Stimulated activated CD4-positive, alpha-beta T cell treated with anti-CD3 and anti-CD28 coated beads, Interleukin-2, amount 100 ng/mL, for 4 hours (primary cell): ENCODE results near the gene SVBP.
"Not testable (repeated sequence)": the region's sequence is repeated elsewhere in the genome, so short reads cannot be mapped to it uniquely, and the experiment has no call there.

Experiments used
- DNase-seq: peaks from one replicate; pipeline ENCODE4 v3.0.0-alpha.2; 2020; ENCODE audit warnings: low read depth

The SVBP gene, protein sequence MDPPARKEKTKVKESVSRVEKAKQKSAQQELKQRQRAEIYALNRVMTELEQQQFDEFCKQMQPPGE

DNA sequence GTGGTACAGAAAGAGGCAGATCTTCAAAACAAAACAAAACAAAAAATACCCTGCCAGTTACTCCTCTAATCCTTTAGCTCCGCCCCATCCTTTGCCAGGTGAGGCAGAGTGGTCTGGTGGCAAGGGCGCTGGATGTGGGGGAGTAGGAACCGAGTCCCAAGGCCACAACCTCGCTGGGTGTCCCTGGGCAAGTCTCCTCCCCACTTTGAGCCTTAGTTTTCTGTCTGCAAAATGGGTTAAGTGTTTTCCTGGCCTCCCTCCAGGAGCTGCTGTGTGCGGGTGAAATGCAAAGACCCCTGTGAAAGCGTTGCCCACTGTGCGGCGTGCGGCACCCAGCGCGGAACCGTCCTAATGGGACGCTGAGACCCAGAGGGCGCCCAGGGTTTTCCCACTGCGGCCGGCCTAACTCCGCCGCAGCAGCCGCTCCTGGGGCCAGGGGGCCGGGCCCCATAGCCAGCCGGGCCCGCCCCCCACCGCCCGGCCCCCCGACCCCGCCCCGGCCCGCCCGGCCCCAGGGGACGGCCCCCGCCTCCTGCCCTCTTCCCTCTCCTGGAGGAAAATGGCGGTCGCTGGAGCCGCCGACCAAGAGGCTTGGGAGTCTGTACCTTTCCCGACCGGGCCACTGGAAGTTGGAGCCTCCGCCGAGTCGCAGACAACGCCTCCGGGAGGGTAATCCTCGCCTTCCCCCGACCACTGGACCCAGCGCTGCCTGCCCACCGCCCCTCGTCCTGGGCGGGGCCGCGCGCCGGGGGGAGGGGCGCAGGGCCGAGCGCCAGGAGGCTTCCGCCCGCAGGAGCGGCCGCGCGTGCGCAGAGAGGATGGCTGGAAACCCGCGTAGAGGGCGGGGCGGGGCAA is at the start of gene SVBP, which contains the start of gene ERMAP:
SVBP (minus strand) TSS at position 813 of the 855 bp plus-strand sequence. CDS start 853 bp downstream, outside the sequence.
ERMAP (plus strand) TSS at position 538 of the 855 bp plus-strand sequence. CDS start 13,327 bp downstream, outside the sequence.
- peak; percentile 93 for DNase-seq

- DNase-seq, result no peak
Observed at GRCh38 chr1:42866549-42866948, 49.4 kb upstream of the SVBP start.

DNA sequence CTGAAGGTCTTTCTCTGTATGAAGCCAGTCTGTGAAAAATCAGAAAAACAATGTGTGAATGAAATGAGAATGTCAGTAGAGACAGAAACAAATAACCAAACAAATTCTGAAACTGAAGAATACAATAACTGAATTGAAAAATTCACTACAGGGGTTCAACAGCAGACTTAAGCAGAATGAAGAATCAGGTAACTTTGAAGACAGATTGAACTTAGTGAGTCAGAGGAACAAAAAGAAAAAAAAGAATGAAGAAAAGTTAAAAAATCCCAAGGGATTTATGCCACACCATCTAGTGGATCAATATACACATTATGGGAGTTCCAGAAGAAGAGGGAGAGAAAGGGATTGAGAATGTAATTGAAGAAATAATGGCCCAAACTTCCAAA is 43.8 kb upstream of the SVBP start:
- no peak for DNase-seq

- DNase-seq, result no peak
Observed at GRCh38 chr1:42860339-42861013, 43.3 kb upstream of the SVBP start.

DNA sequence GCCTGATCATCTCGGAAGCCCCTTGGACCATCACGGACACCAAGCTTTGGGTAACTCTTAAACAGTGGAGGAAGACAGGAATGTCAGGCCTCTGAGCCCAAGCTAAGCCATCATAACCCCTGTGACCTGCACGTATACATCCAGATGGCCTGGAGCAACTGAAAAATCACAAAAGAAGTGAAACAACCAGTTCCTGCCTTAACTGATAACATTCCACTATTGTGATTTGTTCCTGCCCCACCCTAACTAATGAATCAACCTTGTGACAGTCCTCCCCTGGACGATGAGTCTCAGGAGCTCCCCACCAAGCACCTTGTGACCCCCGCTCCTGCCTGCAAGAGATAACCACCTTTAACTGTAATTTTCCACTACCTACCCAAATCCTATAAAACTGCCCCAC is 42.2 kb upstream of the SVBP start:
- not testable (repeated sequence) for DNase-seq

- DNase-seq, result not testable (repeated sequence)
Observed at GRCh38 chr1:42856554-42856953, 39.4 kb upstream of the SVBP start.

GRCh38 chr1:42853116-42853884 is 36.1 kb upstream of the SVBP start:
- no peak for DNase-seq

DNA sequence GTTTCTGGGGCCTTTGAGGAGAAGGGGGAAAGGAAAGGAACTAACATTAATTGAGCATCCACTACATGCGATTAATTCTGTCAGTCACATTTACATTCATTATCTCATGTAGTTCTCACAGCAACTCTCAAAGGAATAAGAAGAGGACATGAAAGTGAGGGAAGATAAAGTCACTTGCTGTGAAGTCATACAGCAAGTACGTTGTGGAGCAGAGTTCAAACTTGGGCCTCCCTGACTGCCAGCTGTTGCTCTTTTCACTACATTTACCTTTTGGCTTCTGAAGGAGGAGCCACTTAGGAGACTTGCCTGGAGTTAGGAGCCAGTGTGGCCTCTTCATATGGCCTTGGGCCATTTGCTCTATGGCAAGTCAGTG is 35.4 kb upstream of the SVBP start:
- DNase-seq, result no peak

- DNase-seq, result no peak
Observed at GRCh38 chr1:42851960-42852607, 34.9 kb upstream of the SVBP start.

GRCh38 chr1:42851420-42851819 is 34.2 kb upstream of the SVBP start:
- DNase-seq, result no peak

DNA sequence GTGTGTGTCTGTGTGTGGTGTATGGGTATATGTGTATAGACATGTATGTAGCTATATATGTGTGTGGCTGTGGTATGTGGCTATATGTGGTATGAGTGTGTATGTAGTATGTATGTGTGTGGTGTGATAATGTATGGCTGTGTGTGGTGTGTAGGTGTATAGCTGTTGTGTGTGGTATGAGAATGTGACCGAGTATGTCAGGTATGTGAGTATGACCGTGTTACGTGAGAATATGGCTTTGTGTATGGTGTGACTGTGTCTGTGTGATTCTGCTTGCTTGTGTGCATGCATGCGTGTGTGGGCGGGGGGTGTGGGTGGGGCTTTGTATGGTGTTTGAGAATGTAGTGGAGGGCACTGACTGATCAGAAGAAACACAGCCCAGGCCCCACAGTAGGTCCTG is 32.7 kb upstream of the SVBP start:
- DNase-seq, result no peak

DNA sequence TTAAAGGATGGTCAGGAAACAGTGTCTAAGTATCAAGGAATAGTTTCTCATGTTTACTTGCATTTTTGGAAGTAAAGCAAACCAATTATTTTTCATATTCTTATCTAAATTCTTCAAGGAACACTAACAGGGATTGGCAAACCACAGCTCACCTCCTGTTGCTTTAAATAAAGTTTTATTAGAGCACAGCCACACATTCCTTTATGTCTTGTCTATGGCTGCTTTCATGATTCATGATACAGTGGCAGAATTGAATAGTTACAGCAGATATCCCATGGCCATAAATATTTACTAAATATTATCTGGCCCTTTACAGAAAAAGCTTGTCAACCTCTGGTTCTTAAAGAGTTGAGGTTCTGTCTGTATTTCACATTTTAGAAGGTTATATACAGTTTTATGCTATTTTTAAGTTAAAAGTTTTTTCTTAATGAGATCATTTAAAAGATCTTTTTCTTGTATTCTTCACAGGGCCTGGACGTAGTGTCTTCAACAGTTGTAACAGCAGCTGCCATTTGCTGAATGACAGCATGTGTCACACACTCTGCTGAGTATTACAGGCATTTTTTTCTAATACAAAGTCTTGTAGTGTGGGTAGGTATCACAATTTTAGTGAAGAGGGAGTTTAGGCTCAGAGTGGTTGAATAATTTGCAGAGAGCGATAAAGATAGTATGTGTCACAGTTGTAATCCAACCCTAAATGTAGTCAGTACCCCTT is 31.8 kb upstream of the SVBP start:
- DNase-seq, result no peak

GRCh38 chr1:42847721-42848460 is 30.7 kb upstream of the SVBP start:
- DNase-seq, result no peak

- no peak for DNase-seq
Observed at GRCh38 chr1:42847111-42847595, 30.0 kb upstream of the SVBP start.

DNA sequence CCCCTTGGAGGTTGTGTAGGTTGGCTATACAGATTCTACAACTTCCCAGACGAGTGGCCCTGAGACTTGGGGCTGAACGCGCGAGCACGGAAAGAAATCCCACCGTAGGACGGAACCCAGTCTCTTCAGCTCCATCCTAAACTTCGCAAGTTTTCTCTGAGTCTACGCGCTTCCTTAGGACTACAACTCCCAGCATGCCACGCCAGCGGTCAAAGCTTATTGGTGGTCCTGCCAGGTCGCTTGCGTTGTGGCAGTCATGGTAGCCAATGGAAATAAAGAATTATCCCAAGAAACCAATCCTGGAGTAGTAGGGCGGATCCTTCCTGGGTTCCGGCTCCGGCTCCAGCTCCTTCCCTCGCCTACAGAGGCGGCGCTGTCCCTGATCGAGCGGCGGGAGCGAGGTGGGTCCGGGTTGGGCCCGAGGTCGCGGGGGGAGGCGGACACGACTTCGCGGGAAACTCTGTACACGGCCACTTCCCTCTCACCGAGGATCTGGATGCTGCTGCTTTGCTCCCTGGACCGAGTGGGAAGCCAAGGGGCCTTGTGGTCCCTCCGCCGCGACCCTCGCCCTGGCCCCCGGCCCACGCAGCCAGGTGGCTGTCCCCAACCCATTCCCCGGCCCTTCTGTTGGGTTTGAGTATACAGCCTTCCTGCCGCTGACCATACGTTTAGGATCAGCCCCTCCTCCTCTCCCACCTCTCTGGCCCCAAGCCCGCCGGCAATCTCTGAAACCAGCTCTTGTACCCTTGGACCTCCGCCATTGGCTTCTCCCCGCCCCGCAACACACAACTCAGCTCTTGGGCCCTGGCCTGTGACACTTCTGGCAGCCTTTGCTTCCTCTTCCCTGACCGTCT is 29.3 kb upstream of the SVBP start, which contains the start of gene ZNF691:
ZNF691 (plus strand) TSS at position 357 of the 854 bp plus-strand sequence. CDS start 3,046 bp downstream, outside the sequence.
- DNase-seq, result peak; percentile 82

DNA sequence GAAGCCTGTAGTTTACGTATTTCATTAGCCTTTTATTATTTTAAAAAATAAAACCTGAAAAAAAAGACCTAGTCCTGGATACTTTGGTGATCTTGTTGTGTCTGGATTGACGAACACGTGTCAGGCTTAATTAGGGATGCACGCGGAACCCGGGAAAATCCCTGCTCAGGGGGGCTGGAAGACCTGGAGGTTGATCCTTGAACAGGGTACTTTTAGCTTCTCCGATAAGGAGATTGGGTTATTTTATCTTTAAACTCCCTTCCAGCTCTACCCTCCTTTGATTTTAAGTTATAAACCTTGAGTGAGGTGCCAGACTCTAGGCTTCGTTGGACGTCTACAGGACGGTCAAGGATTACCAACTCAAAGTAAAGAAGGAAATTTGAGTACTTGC is 28.7 kb upstream of the SVBP start:
- no peak for DNase-seq

GRCh38 chr1:42845193-42845592 is 28.0 kb upstream of the SVBP start:
- DNase-seq, result no peak

GRCh38 chr1:42844592-42845140 is 27.5 kb upstream of the SVBP start:
- no peak for DNase-seq
